IPS DF 4.7 (cell line): ENCODE results near the gene KY.
A peak's percentile ranks its signal among the peaks of the same experiment; 100 is the strongest.

Experiments
- DNase-seq: peaks from one replicate; pipeline ENCODE4 v3.0.0-alpha.2; 2013; ENCODE audit warnings: low spot score; ENCODE audit errors: extremely low read depth

KY gene

GRCh38 chr3:134645515-134645914 is 5.3 kb downstream of the KY start:
- DNase-seq = no peak

- DNase-seq = no peak
Measured at GRCh38 chr3:134644731-134645514, 5.9 kb downstream of the KY start.

- DNase-seq = no peak
Measured at GRCh38 chr3:134643150-134643675, 7.6 kb downstream of the KY start.

GRCh38 chr3:134642445-134643149 is 8.2 kb downstream of the KY start:
- no peak for DNase-seq

GRCh38 chr3:134641671-134642300 is 9.0 kb downstream of the KY start:
- DNase-seq = no peak

GRCh38 chr3:134640872-134641470 is 9.9 kb downstream of the KY start:
- DNase-seq = peak; percentile 7

GRCh38 chr3:134640378-134640777 is 10.4 kb downstream of the KY start:
- no peak for DNase-seq

- no peak for DNase-seq
Measured at GRCh38 chr3:134638385-134639030, 12.3 kb downstream of the KY start.

- no peak for DNase-seq
Measured at GRCh38 chr3:134636406-134636805, 14.4 kb downstream of the KY start.

- DNase-seq = no peak
Measured at GRCh38 chr3:134630506-134630905, 20.3 kb downstream of the KY start.

GRCh38 chr3:134628884-134629283 is 21.9 kb downstream of the KY start:
- DNase-seq = no peak

- DNase-seq = no peak
Measured at GRCh38 chr3:134627831-134628230, 23.0 kb downstream of the KY start.

- no peak for DNase-seq
Measured at GRCh38 chr3:134625885-134626741, 24.7 kb downstream of the KY start.

GRCh38 chr3:134625462-134625861 is 25.4 kb downstream of the KY start:
- no peak for DNase-seq

GRCh38 chr3:134624537-134625287 is 26.1 kb downstream of the KY start:
- DNase-seq = no peak

- no peak for DNase-seq
Measured at GRCh38 chr3:134623615-134624245, 27.1 kb downstream of the KY start.

GRCh38 chr3:134622806-134623365 is 27.9 kb downstream of the KY start:
- DNase-seq = no peak

GRCh38 chr3:134621854-134622253 is 29.0 kb downstream of the KY start:
- no peak for DNase-seq
